CD4-positive, alpha-beta T cell treated with Interleukin-4 for 4 hours (primary cell): Measurements from ENCODE around the gene ZFPL1.
A peak's percentile ranks its signal among the peaks of the same experiment; 100 is the strongest.

Experiments
- DNase-seq: peaks from one replicate; pipeline ENCODE4 v3.0.0-alpha.2; 2020

The ZFPL1 gene

GRCh38 chr11:65083834-65084597 is at the start of gene ZFPL1, which contains the start of gene CDCA5:
TSS of gene ZFPL1 (plus strand) at chr11:65084222. CDS start at chr11:65084699, 477 bp downstream.
TSS of gene CDCA5 (minus strand) at chr11:65084040. CDS start at chr11:65083978, 62 bp downstream.
- peak; percentile 96 for DNase-seq

- no peak for DNase-seq
Observed at GRCh38 chr11:65034423-65034822, 49.6 kb upstream of the ZFPL1 start.

- no peak for DNase-seq
Observed at GRCh38 chr11:65035579-65035978, 48.4 kb upstream of the ZFPL1 start.

GRCh38 chr11:65036931-65037330 is 47.1 kb upstream of the ZFPL1 start:
- DNase-seq, result no peak

GRCh38 chr11:65040520-65040846 is 43.5 kb upstream of the ZFPL1 start:
- no peak for DNase-seq

- DNase-seq, result peak; percentile 89
Observed at GRCh38 chr11:65040847-65041622, 43.0 kb upstream of the ZFPL1 start, which contains the start of gene SAC3D1. TSS of gene SAC3D1 (plus strand) at chr11:65041210. CDS start at chr11:65041293, 83 bp downstream.

- no peak for DNase-seq
Observed at GRCh38 chr11:65042891-65043290, 41.1 kb upstream of the ZFPL1 start.

- DNase-seq, result no peak
Observed at GRCh38 chr11:65043881-65044501, 40.0 kb upstream of the ZFPL1 start.

GRCh38 chr11:65045061-65045460 is 39.0 kb upstream of the ZFPL1 start:
- DNase-seq, result no peak

- DNase-seq, result no peak
Observed at GRCh38 chr11:65045728-65046127, 38.3 kb upstream of the ZFPL1 start.

- no peak for DNase-seq
Observed at GRCh38 chr11:65047581-65048422, 36.2 kb upstream of the ZFPL1 start.

GRCh38 chr11:65051398-65051858 is 32.6 kb upstream of the ZFPL1 start:
- no peak for DNase-seq

- peak; percentile 12 for DNase-seq
Observed at GRCh38 chr11:65053827-65054508, 30.1 kb upstream of the ZFPL1 start.

GRCh38 chr11:65055538-65055937 is 28.5 kb upstream of the ZFPL1 start:
- DNase-seq, result no peak

GRCh38 chr11:65056999-65057398 is 27.0 kb upstream of the ZFPL1 start:
- no peak for DNase-seq

GRCh38 chr11:65057526-65057925 is 26.5 kb upstream of the ZFPL1 start:
- no peak for DNase-seq

- DNase-seq, result no peak
Observed at GRCh38 chr11:65058012-65058411, 26.0 kb upstream of the ZFPL1 start.

- DNase-seq, result no peak
Observed at GRCh38 chr11:65058419-65059054, 25.5 kb upstream of the ZFPL1 start, which contains the start of gene NAALADL1. TSS of gene NAALADL1 (minus strand) at chr11:65058553. CDS start at chr11:65058521, 32 bp downstream.

- no peak for DNase-seq
Observed at GRCh38 chr11:65059523-65059922, 24.5 kb upstream of the ZFPL1 start.

- DNase-seq, result no peak
Observed at GRCh38 chr11:65059959-65060824, 23.8 kb upstream of the ZFPL1 start.
